ACC112 (cell line): Measurements from ENCODE around the gene RARRES2.
A peak's percentile ranks its signal among the peaks of the same experiment; 100 is the strongest.

Experiments
- H2AFZ ChIP-seq: fragments of 200-600 bp; sonication (generic); one replicate; pipeline ENCODE4 v1.6.0; 2017; ENCODE audit warnings: antibody characterized with exemption, low read length; ENCODE audit not compliant: unreplicated experiment
- H3K27ac ChIP-seq: fragments of 200-600 bp; sonication (generic); 2 replicates; pipeline ENCODE4 v1.5.1; 2014; ENCODE audit warnings: low read depth, mild to moderate bottlenecking, antibody characterized with exemption, low read length, moderate library complexity
- H3K27me3 ChIP-seq: fragments of 200-600 bp; sonication (generic); 2 replicates; pipeline ENCODE4 v1.6.1; 2014; ENCODE audit warnings: mild to moderate bottlenecking, antibody characterized with exemption, low read length, moderate library complexity, mixed read lengths; ENCODE audit not compliant: insufficient read depth
- H3K36me3 ChIP-seq: fragments of 200-600 bp; sonication (generic); 2 replicates; pipeline ENCODE4 v1.6.1; 2016; ENCODE audit warnings: mild to moderate bottlenecking, antibody characterized with exemption, low read length, moderate library complexity, mixed read lengths; ENCODE audit not compliant: insufficient read depth
- H3K4me1 ChIP-seq: fragments of 200-600 bp; sonication (generic); one replicate; pipeline ENCODE4 v1.6.1; 2016; ENCODE audit warnings: low read length, mixed read lengths; ENCODE audit not compliant: insufficient read depth, unreplicated experiment, control insufficient read depth
- H3K4me3 ChIP-seq: fragments of 200-600 bp; sonication (generic); 2 replicates; pipeline ENCODE4 v1.5.1; 2014; ENCODE audit warnings: mild to moderate bottlenecking, low read depth, low read length
- H3K79me2 ChIP-seq: fragments of 200-600 bp; sonication (generic); one replicate; pipeline ENCODE4 v1.6.0; 2016; ENCODE audit warnings: low read length; ENCODE audit not compliant: control insufficient read depth, unreplicated experiment, insufficient read depth

The RARRES2 gene

DNA sequence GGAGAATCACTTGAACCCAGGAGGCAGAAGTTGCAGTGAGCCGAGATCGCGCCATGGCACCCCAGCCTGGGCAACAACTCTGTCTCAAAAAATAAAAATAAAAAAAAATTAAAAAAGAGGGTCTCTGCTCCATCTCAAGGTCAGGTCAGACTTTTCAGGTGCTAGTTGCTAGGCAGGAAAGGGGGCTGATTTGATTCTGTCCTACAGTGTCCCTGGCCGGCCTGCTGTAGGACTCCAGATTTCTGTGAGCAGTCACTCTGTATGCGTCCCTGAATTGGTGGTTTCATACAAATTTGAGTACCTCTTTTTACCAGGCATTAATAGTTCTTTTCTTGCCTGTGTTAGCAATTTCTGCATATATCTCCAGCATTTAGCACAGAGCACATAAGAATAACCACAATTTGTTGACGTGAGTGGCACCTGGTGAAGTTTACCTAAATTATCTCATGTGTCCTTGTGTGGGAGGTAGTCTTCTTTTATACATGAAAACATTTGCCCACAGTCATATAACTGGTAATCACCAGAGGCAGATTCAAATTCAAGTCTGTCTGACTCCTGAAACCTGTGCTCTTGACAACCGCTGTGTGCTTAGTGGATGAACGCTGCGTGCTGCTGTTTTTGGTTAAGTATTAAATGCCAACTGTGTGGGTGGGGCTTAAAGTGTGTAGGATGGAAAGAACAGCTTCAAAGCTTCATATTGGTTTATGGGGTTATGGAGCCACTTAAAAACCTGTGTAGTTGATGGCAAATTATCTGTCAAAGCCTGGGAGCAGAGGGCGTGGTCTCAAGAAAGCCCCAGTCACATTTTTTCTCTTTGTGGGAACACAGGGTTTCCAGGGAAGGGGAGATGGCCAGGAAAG lies 34.5 kb upstream of the RARRES2 start:
- no peaks in the 10 kb centered on the region for H3K27me3 ChIP-seq
- peaks cover 13% of the 10 kb centered on the region for H3K79me2 ChIP-seq
- H2AFZ ChIP-seq: no peak overlapping the region
- H3K36me3 ChIP-seq: no peaks in the 10 kb centered on the region
- peaks cover 9% of the 10 kb centered on the region for H3K4me1 ChIP-seq
- no peak overlapping the region for H3K4me3 ChIP-seq
- H3K27ac ChIP-seq: no peak overlapping the region

DNA sequence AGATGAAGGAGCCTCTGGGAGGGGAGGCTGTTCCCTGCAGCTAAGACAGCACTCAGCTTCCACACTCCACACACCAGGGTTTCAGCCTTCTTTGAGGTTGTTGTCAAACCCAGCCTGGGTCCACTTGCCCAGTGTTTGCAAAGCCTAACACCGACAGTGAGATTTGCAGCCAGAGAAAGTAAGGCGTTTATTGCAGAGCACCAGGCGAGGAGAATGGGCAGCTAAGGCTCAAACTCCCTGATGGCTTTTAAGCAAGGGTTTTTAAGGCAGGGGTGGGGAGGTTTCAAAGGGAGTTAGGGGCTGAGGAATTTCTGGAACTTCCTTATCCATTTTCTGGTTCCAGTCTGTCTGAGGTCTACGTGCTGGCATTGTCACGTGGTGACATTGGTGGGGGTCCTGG lies 33.0 kb upstream of the RARRES2 start:
- Histone ChIP-seq H3K79me2 (peaks cover 20% of the 10 kb centered on the region), H2AFZ (no peak overlapping the region), H3K36me3 (no peaks in the 10 kb centered on the region), H3K27ac (no peak overlapping the region), H3K4me3 (no peak overlapping the region), H3K4me1 (peaks cover 19% of the 10 kb centered on the region), H3K27me3 (no peaks in the 10 kb centered on the region)

DNA sequence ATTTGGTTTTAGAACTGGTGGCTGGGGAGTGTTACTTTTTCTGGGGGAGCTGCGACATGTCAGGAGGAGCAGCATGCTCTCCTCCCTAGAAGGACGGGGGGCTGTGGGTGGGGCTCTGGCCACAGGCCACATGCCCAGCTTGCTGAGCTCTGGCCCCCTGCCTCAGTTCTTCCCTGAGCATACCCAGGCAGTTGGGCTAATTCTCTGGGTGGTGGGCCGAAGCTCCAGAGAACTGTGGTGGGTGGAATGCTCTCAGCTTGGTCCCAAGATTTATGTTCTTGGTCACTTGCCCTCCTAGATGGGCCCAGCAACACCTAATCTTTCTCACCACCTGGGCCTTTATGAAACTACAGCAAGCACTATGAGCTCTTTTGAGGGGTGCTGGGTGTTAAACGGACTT lies 32.6 kb upstream of the RARRES2 start:
- H3K27me3 ChIP-seq: no peaks in the 10 kb centered on the region
- H3K27ac ChIP-seq: no peak overlapping the region
- H3K4me1 ChIP-seq: peaks cover 19% of the 10 kb centered on the region
- H3K36me3 ChIP-seq: no peaks in the 10 kb centered on the region
- peaks cover 24% of the 10 kb centered on the region for H3K79me2 ChIP-seq
- H3K4me3 ChIP-seq: no peak overlapping the region
- no peak overlapping the region for H2AFZ ChIP-seq

DNA sequence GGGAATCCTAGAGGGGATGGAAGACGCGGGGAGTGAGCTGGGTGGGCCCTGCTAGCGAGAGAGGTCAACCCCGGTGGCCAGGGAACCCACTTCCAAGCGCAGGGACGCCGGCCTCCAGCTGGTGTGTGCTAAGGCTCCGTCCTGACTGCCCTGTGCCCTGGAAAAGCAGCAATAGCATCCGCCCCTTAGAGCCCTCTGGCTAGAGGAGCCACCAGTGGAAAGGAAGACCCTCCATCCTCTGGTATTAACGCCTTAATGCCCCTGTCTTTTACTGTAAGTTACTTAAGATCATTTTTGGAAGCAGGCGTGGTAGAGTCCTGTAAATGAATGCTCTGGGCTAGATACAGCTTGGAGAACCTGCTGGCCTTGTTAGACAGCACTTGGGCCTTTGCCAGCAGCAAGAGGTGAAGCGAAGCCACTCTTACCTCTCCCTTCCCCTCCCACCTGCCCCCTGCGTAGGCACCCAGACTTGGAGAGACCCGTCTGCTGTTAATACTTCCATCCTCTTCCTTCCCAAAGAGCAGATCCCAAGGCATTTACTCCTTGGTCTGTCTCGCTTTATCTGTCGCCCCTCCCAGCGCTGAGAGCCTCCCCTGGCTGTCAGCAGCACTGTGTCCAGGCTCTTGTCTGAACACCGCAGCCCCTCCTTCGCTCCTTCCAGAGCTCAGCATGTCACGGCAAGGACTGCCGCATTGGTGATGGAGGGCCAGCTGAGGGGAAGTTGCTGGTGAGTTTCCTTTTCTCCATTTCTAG lies 31.8 kb upstream of the RARRES2 start:
- Histone ChIP-seq H2AFZ (no peak overlapping the region), H3K4me3 (no peak overlapping the region), H3K27me3 (no peaks in the 10 kb centered on the region), H3K27ac (no peak overlapping the region), H3K4me1 (peaks cover 15% of the 10 kb centered on the region), H3K36me3 (no peaks in the 10 kb centered on the region), H3K79me2 (peaks cover 28% of the 10 kb centered on the region)

DNA sequence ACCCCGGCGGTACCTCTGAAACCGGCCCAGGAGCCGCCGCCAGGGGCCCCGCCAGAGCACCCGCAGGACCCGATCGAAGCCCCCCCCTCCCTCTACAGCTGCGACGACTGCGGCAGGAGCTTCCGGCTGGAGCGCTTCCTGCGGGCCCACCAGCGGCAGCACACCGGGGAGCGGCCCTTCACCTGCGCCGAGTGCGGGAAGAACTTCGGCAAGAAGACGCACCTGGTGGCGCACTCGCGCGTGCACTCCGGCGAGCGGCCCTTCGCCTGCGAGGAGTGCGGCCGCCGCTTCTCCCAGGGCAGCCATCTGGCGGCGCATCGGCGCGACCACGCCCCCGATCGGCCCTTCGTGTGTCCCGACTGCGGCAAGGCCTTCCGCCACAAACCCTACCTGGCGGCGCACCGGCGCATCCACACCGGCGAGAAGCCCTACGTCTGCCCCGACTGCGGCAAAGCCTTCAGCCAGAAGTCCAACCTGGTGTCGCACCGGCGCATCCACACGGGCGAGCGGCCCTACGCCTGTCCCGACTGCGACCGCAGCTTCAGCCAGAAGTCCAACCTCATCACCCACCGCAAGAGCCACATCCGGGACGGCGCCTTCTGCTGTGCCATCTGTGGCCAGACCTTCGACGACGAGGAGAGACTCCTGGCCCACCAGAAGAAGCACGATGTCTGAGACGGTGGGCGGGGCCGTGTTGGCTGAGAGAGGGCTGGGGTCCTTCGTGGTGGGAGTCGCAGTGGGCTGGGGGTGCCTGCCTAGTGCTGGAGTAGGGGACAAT lies 31.0 kb upstream of the RARRES2 start:
- Histone ChIP-seq H3K79me2 (peaks cover 28% of the 10 kb centered on the region), H3K36me3 (no peaks in the 10 kb centered on the region), H3K4me1 (peaks cover 10% of the 10 kb centered on the region), H2AFZ (no peak overlapping the region), H3K27ac (no peak overlapping the region), H3K4me3 (no peak overlapping the region), H3K27me3 (no peaks in the 10 kb centered on the region)

DNA sequence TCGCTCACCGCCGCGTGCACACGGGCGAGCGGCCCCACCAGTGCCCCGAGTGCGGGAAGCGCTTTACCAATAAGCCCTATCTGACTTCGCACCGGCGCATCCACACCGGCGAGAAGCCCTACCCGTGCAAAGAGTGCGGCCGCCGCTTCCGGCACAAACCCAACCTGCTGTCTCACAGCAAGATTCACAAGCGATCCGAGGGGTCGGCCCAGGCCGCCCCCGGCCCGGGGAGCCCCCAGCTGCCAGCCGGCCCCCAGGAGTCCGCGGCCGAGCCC lies 30.5 kb upstream of the RARRES2 start:
- Histone ChIP-seq H2AFZ (no peak overlapping the region), H3K4me1 (peaks cover 10% of the 10 kb centered on the region), H3K27ac (no peak overlapping the region), H3K79me2 (peaks cover 28% of the 10 kb centered on the region), H3K36me3 (no peaks in the 10 kb centered on the region), H3K4me3 (no peak overlapping the region), H3K27me3 (no peaks in the 10 kb centered on the region)

DNA sequence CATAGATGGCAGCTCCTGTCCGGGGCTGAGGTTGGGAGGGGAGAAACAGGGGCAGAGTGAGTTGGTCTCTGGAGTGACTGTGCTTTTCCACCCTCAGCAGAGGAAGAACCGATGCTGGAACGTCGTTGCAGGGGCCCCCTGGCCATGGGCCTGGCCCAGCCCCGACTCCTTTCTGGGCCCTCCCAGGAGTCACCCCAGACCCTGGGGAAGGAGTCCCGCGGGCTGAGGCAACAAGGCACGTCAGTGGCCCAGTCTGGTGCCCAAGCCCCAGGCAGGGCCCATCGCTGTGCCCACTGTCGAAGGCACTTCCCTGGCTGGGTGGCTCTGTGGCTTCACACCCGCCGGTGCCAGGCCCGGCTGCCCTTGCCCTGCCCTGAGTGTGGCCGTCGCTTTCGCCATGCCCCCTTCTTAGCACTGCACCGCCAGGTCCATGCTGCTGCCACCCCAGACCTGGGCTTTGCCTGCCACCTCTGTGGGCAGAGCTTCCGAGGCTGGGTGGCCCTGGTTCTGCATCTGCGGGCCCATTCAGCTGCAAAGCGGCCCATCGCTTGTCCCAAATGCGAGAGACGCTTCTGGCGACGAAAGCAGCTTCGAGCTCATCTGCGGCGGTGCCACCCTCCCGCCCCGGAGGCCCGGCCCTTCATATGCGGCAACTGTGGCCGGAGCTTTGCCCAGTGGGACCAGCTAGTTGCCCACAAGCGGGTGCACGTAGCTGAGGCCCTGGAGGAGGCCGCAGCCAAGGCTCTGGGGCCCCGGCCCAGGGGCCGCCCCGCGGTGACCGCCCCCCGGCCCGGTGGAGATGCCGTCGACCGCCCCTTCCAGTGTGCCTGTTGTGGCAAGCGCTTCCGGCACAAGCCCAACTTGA lies 29.9 kb upstream of the RARRES2 start:
- H3K4me1 ChIP-seq: peaks cover 10% of the 10 kb centered on the region
- no peak overlapping the region for H3K27ac ChIP-seq

DNA sequence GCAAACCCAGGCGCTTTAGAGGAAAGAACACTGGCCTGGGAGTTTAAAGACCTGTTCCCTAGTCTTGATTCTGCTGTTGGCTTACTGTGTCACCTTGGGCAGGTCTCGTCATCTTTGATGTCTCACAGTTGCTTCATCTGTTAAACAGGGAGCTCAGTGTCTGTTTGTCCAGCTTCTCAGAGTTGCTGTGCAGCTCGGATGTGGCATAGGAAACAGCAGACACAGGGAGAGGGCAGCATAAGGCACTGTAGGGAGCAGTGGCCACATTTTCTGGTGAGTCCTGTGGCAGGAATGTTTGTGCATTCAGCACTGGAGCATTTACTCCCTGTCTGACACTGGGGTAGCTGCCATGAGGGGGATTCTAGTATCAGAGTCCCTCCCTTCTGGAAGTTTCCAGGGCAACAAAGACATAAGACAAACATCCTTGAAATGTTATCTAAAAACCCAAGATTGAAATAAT lies 29.2 kb upstream of the RARRES2 start:
- Histone ChIP-seq H3K4me3 (peak overlapping the region; percentile 94; the same call in 1 of the 2 replicates), H2AFZ (no peak overlapping the region), H3K27me3 (no peaks in the 10 kb centered on the region), H3K36me3 (no peaks in the 10 kb centered on the region), H3K4me1 (peaks cover 10% of the 10 kb centered on the region), H3K79me2 (peaks cover 28% of the 10 kb centered on the region), H3K27ac (no peak overlapping the region)

More for the DNA sequence above, 29.9 kb upstream of the RARRES2 start:
- Histone ChIP-seq H3K36me3 (no peaks in the 10 kb centered on the region), H3K27me3 (no peaks in the 10 kb centered on the region), H3K4me3 (no peak overlapping the region), H2AFZ (no peak overlapping the region), H3K79me2 (peaks cover 28% of the 10 kb centered on the region)

DNA sequence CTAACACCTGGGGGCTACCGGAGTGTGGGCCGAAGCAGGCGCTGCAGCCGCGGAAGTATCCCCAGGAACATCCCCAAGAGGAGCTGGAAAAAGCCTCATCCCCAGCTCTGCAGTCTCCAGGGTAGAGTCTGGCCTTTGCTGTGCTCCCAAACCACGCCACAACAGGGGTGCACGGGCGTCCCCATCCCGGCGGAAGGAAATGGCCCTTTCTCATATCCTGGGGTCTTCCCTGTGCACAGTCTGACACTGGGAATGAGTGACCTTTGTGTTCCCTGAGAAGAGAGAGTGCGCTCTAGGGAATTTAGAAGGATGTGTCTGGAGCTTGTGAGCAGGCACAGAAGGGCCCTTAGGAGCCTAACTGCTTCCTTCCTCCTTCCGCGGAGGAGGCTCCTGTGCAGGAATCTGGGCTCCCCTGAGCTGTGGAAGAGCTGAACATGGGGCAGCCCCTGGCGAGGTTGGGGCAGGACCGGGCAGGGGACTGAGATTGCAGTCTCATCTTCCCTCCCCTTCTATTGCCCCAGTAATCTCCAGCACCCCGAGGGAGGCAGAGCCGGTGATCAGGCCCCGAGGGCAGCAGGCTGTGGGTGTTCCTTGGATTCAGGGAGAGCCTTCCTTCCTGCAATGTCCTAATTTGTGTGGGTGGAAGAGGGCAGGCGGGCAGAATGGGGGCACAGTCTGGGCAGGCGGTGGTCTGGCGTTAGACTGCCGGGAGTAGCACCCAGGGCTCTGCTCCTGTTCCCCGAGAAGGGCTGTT lies 28.5 kb upstream of the RARRES2 start:
- Histone ChIP-seq H3K36me3 (no peaks in the 10 kb centered on the region), H3K4me1 (peaks cover 10% of the 10 kb centered on the region), H3K27me3 (no peaks in the 10 kb centered on the region), H3K4me3 (peak overlapping the region; percentile 94), H2AFZ (peak overlapping the region; percentile 69), H3K79me2 (peaks cover 28% of the 10 kb centered on the region), H3K27ac (no peak overlapping the region)
